ENCODE data around the gene GALNT8.

GALNT8 gene

DNA sequence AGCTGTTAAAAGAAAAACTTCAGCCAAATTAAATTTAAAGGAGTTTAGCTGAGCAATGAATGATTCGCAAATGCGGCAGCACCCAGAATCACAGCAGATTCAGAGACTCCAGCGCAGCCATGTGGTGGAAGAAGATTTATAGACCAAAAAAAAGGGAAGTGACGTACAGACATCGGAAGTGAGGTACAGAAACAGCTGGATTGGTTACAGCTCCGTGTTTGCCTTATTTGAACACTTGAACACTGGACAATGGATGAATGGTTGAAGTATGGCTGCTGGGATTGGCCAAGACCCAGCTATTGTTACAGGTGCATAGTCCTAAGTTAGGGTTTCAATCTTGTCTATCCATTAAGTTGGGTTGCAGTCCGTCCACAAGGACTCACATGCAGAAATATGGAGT is 42.6 kb downstream of the GALNT8 start:
- FAIRE-seq: no peak
- TF ChIP-seq POLR2AphosphoS5 (IDR thresholded peaks at IDR 0.05; ENCODE audit: low read depth, low read length) (no peak), POLR2A (IDR thresholded peaks at IDR 0.05; ENCODE audit: low read depth, low read length) (no peak), TAF1 (IDR thresholded peaks at IDR 0.05; ENCODE audit: borderline replicate concordance, low read depth, low read length) (no peak)
- no peak for DNase-seq (ENCODE audit: insufficient read length)

DNA sequence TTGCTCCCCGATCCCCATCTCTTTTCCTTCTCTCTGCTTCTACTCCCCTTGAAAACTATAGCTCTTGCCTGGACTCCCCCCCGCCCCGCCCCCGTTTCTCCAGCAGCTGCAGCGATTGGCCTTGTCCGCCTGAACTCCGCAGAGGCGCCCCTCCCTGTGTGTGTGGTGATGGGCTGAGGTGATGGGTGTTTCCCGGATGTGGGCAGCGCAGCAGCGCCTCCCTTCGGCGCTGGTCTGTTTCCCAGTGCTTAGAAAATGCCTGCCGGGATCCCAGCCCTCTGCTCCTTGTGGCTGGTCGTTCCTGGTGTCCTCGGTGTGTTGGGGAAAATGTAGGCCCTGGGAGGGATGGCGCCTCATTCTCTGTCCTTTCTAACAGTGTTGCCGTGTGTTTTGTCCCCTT is 43.3 kb downstream of the GALNT8 start:
- TF ChIP-seq POLR2A (IDR thresholded peaks at IDR 0.05; ENCODE audit: low read depth, low read length) (no peak), TAF1 (IDR thresholded peaks at IDR 0.05; ENCODE audit: borderline replicate concordance, low read depth, low read length) (no peak), POLR2AphosphoS5 (IDR thresholded peaks at IDR 0.05; ENCODE audit: low read depth, low read length) (no peak)
- FAIRE-seq (no peak), DNase-seq (ENCODE audit: insufficient read length) (no peak)

DNA sequence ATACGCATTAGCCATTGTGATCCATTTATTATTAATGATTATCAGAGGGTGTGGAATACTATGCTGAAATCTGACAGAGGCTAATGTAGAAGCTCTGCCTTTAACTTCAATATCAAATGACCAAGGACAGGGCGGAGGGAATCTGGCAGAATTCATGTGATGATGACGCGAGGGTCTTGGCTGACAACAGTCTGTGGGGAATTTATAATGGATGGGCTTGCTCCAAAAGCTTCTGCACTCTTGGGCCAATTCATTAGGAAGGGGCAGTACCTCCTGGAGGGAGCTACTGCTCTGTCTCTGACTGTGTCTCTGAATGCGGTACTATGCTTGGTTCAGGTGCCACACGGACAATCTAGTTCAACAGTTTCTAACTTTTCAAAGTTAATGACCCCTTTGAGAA is 46.2 kb downstream of the GALNT8 start:
- no peak for DNase-seq (ENCODE audit: insufficient read length)
- no peak for TF ChIP-seq POLR2AphosphoS5 (IDR thresholded peaks at IDR 0.05; ENCODE audit: low read depth, low read length)
- FAIRE-seq: no peak

DNA sequence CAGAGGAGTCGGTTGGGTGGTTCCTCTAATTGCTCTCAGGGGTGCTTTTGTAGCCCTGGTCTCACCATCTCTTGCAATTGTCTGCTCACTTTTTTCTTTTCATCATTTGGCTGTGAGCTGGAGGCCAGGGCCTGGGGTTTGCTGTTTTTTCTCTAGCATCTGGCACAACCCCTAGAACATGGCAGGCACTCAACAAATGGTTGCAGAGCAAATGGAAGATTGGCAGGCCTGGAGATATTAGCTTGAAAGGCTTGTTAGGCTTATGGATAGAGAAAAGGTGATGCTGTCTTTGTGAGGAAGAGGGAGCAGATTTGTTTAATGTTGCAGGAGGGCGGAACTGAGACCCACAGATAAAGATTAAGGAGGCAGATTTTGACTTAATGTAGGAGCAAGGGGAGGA is 47.0 kb downstream of the GALNT8 start:
- FAIRE-seq (no peak), DNase-seq (ENCODE audit: insufficient read length) (no peak)
- TF ChIP-seq TAF1 (IDR thresholded peaks at IDR 0.05; ENCODE audit: borderline replicate concordance, low read depth, low read length): no peak
- TF ChIP-seq POLR2AphosphoS5 (IDR thresholded peaks at IDR 0.05; ENCODE audit: low read depth, low read length): no peak
- TF ChIP-seq POLR2A (IDR thresholded peaks at IDR 0.05; ENCODE audit: low read depth, low read length): no peak

DNA sequence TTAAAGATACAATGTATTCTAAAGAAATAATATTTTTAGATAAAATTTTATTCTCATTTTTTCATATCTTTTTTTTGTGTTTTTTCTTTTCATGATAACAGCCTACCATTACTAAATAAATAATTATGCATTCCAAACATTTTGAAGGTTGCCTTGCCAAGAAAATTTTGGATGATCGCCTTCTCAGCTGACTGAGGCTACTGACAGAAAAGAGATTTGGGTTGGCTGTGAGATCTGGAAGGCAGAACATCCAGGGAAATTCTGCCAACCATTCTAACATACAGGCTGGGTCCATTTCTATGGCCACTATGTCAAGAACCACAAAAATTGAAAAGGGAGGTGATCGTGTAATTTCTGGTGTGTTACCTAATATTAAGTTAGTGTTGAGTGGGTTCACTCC is 48.1 kb downstream of the GALNT8 start:
- FAIRE-seq (no peak), DNase-seq (ENCODE audit: insufficient read length) (no peak)
- TF ChIP-seq POLR2A (IDR thresholded peaks at IDR 0.05; ENCODE audit: low read depth, low read length): no peak
- TF ChIP-seq TAF1 (IDR thresholded peaks at IDR 0.05; ENCODE audit: borderline replicate concordance, low read depth, low read length): no peak
- TF ChIP-seq POLR2AphosphoS5 (IDR thresholded peaks at IDR 0.05; ENCODE audit: low read depth, low read length): no peak

DNA sequence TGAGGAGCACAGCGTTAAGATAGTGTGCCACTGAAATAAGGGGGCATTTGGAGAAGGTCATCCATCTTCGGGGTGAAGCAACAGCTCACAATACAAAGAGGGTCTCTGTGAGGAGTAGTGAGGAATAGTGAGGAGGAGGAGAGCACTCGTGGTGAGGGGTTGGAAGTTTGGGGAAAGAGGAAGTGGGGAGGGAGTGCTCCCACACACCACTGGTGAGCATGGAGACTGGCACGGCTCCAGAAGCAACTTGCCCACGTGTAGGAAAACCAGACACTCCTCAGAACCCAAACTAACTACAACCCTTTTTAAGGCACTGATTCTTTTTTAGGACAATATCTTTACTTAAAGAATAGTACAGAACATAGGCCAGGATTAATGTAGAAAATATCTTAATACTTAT is 48.9 kb downstream of the GALNT8 start:
- TF ChIP-seq TAF1 (IDR thresholded peaks at IDR 0.05; ENCODE audit: borderline replicate concordance, low read depth, low read length): no peak
- TF ChIP-seq POLR2A (IDR thresholded peaks at IDR 0.05; ENCODE audit: low read depth, low read length): no peak
- no peak for TF ChIP-seq POLR2AphosphoS5 (IDR thresholded peaks at IDR 0.05; ENCODE audit: low read depth, low read length)
- no peak for DNase-seq (ENCODE audit: insufficient read length)
- FAIRE-seq: no peak

DNA sequence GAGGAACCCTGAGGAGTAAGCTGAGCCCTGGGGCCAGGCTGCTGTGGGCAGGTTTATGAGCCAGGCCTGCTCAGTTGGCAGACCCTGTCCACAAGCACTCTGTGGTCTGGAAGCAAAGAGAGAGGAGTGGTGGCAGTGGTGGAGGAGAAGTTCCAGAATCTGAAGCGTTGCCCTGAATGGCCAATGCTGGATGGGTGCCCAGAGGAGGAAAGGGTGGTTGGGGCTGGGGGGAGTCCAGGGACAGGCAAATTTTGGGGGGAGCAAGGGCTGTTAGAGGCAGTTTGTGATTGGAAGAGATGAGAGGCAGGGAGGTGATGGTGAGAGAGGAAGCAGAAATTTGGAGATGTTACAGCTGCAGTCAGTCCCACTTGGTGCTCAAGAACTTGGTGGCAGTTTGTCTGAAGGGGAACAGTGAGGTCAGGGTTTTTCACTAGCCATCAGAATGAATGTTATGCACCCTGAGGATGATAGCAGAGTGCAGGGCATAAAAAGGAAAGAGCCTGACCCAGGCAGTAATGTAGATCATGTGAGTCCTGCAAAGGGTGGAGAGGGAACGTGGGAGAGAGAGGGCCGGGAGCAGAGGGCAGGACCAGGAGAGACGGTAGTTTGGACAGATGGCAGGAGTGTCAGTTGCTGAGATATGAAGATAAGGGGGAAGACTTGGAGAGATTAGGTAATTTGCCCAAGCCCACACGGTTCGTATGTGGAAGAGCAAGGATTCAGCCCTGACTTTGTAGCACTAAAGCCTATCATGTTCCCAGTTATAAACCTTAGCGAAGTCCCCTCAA is 51.2 kb downstream of the GALNT8 start:
- no peak for TF ChIP-seq POLR2AphosphoS5 (IDR thresholded peaks at IDR 0.05; ENCODE audit: low read depth, low read length)
- no peak for TF ChIP-seq POLR2A (IDR thresholded peaks at IDR 0.05; ENCODE audit: low read depth, low read length)
- TF ChIP-seq TAF1 (IDR thresholded peaks at IDR 0.05; ENCODE audit: borderline replicate concordance, low read depth, low read length): no peak
- FAIRE-seq: no peak
- DNase-seq (ENCODE audit: insufficient read length): no peak

DNA sequence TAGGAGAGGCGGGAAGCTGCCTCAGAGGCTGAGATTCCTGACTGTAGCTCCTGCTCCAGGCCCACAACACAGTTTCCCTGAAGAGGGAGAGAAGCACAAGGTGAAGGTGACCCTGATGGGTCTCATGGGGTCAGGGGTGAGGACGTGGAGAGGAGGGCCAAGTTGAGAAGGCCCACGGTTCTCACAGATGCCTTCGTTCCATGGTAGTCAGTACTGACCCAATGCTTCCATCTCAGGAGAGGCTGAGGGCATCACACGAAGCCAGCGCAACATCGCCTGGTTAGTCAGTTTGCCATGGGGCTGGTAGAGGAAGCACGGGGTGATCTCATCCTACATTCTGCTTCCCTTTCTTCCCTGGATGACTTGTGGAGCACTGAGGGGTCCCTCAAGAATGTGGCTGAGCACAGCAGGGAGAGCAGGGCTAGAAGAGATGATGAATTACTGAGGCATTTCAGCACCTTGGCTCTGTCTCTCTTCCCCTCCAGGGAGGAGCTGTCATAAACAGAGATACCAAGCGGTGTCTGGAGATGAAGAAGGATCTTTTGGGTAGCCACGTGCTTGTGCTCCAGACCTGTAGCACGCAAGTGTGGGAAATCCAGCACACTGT is 51.9 kb downstream of the GALNT8 start:
- DNase-seq (ENCODE audit: insufficient read length) (no peak), FAIRE-seq (no peak)
- no peak for TF ChIP-seq POLR2AphosphoS5 (IDR thresholded peaks at IDR 0.05; ENCODE audit: low read depth, low read length)
- no peak for TF ChIP-seq TAF1 (IDR thresholded peaks at IDR 0.05; ENCODE audit: borderline replicate concordance, low read depth, low read length)
- TF ChIP-seq POLR2A (IDR thresholded peaks at IDR 0.05; ENCODE audit: low read depth, low read length): no peak

DNA sequence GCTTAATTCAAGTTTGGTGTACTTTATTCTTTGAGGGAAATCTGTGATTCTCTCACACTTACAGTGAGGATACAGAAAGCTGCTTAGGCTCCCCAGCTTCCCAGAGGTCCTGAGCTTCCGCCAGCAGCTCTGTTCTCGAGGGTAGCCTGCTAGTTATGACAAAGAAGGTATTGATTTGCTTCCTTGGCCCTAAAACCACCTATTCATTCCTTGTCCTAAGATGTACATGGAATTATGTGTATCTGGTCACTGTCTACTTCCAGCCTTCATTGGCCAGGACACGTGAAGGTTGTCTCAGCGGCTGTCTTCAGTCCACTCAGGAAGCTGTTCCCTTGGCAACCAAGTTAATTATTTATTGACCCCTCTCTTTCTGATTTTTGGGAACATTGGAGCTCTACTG is 55.7 kb downstream of the GALNT8 start:
- DNase-seq (ENCODE audit: insufficient read length): no peak
- TF ChIP-seq POLR2AphosphoS5 (IDR thresholded peaks at IDR 0.05; ENCODE audit: low read depth, low read length) (no peak), TAF1 (IDR thresholded peaks at IDR 0.05; ENCODE audit: borderline replicate concordance, low read depth, low read length) (no peak), POLR2A (IDR thresholded peaks at IDR 0.05; ENCODE audit: low read depth, low read length) (no peak)
- no peak for FAIRE-seq

DNA sequence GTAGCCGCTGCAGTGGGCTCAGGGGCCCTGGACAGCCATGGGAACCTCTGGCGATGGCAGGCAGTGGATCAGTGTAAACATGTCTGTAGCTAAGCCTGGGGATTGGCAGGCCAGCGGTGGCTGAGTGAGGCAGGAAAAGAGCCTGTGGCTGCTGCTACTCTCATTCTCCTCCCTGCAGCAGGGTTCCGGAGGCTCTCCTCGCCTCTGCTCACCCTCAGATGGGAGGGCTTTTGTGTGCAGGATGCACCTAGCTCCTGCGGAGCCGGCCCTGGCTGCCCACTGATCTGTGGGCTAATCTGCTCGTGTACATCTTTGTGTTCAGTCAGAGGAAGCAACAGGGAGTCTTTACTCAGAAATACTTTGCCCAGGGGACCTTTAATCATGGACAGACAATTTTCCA is 59.5 kb downstream of the GALNT8 start:
- TF ChIP-seq POLR2A (IDR thresholded peaks at IDR 0.05; ENCODE audit: low read depth, low read length): no peak
- no peak for TF ChIP-seq TAF1 (IDR thresholded peaks at IDR 0.05; ENCODE audit: borderline replicate concordance, low read depth, low read length)
- TF ChIP-seq POLR2AphosphoS5 (IDR thresholded peaks at IDR 0.05; ENCODE audit: low read depth, low read length): no peak
- DNase-seq (ENCODE audit: insufficient read length) (no peak), FAIRE-seq (no peak)

DNA sequence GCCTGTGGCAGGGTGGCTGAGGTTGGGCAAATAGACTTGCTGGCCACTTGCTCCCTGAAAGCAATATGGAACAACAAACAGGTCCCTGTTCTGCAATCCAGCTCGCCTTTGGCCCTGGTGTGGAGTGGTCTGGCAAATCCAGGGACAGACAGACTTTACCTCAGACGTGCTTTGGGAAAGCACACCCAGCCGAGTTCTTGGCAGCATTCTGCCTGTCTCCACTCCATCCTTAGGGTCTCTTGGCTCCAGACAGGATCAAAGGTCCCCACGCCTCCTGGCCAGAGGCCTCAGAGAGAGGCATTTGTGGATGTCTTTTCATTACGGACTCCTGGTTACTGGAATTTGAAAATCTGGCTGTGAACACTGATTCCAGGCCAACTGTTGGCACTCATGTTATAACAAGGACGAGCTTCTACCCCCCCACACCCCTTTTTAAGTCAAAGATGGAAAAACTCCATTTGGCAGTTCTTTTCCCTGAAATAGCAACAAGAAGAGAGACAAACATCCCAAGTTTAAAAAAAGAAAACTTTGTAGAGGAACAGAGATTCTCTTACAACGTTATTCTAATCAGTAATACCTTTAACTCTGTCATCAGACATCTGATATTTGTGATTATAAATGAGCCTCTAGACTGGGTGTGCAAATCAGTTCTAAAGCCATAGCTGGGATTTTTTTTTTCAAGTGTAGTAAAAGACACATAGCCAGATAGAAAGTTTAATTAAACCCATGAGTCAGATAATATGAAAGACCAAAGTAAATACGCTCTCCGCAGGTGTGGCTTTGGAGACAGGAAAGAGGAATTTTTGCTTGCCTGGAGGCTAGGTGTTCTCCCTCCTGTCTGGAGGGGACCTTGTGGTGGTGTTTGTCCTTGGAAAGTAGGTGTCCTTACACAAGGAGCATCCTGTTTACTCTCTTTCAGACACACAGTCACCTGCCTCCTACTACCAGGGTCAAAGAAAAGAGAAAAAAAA is 60.7 kb downstream of the GALNT8 start:
- TF ChIP-seq TAF1 (IDR thresholded peaks at IDR 0.05; ENCODE audit: borderline replicate concordance, low read depth, low read length): no peak
- no peak for TF ChIP-seq POLR2AphosphoS5 (IDR thresholded peaks at IDR 0.05; ENCODE audit: low read depth, low read length)
- no peak for TF ChIP-seq POLR2A (IDR thresholded peaks at IDR 0.05; ENCODE audit: low read depth, low read length)
- no peak for FAIRE-seq
- no peak for DNase-seq (ENCODE audit: insufficient read length)

Measured in GM12892 (cell line).